A673 (cell line): ENCODE measurements around the gene SCNN1G. TPM values are rescaled to one million over a fixed set of nuclear protein-coding genes. Genes with fewer than 3 reads are reported as not detected.
A peak's percentile ranks its signal among the peaks of the same experiment; 100 is the strongest.

Source experiments
- Bru-seq: library from RNA; stranded (reverse); fragments of 400-500 nt; gene quantifications from one replicate; lab custom pipeline; 2021; lab: Mats Ljungman, UMichigan
- BruChase-seq, 2 experiments: library from RNA; stranded (reverse); fragments of 400-500 nt; gene quantifications; one replicate each; lab custom pipeline; 2021; lab: Mats Ljungman, UMichigan
- BruUV-seq: library from RNA; stranded (reverse); fragments of 400-500 nt; replicated peaks from 2 replicates; lab custom pipeline; 2021; lab: Mats Ljungman, UMichigan
- CTCF ChIA-PET: fragments of 300-600 bp; sonication (Branson Sonifier 250); formaldehyde crosslinking; loops from one replicate; lab custom pipeline; 2022; ENCODE audit warnings: antibody characterized with exemption; lab: Charles Lee
- POLR2A ChIA-PET: fragments of 300-600 bp; sonication (Branson Sonifier 250); formaldehyde crosslinking; loops from one replicate; lab custom pipeline; 2022; ENCODE audit warnings: antibody characterized with exemption; ENCODE audit not compliant: low non-redundant PET; lab: Charles Lee
- DNase-seq: peaks from one replicate; pipeline ENCODE4 v3.0.0-alpha.2; 2015; ENCODE audit warnings: low spot score
- H3K27ac ChIP-seq: fragments of 200-600 bp; sonication (generic); 2 replicates; pipeline ENCODE4 v1.5.1; 2016; ENCODE audit warnings: mixed run types, low read depth, mild to moderate bottlenecking, mixed read lengths, antibody characterized with exemption, low read length; ENCODE audit not compliant: poor library complexity, severe bottlenecking
- H3K27me3 ChIP-seq: fragments of 200-600 bp; sonication (generic); replicated peaks from 2 replicates; pipeline ENCODE4 v1.6.1; 2017; ENCODE audit warnings: mixed run types, low read depth, mild to moderate bottlenecking, mixed read lengths, antibody characterized with exemption, low read length; ENCODE audit not compliant: insufficient read depth, poor library complexity
- H3K36me3 ChIP-seq: fragments of 200-600 bp; sonication (generic); 2 replicates; pipeline ENCODE4 v1.6.1; 2016; ENCODE audit warnings: mixed run types, mild to moderate bottlenecking, mixed read lengths, antibody characterized with exemption, low read length; ENCODE audit not compliant: insufficient read depth, poor library complexity, severe bottlenecking
- H3K4me1 ChIP-seq: fragments of 200-600 bp; sonication (generic); 2 replicates; pipeline ENCODE4 v1.6.1; 2017; ENCODE audit warnings: mixed run types, mild to moderate bottlenecking, mixed read lengths, antibody characterized with exemption, low read length; ENCODE audit not compliant: insufficient read depth, poor library complexity, severe bottlenecking
- H3K4me3 ChIP-seq: fragments of 200-600 bp; sonication (generic); 2 replicates; pipeline ENCODE4 v1.5.1; 2016; ENCODE audit warnings: low read depth, mixed run types, mild to moderate bottlenecking, mixed read lengths, low read length; ENCODE audit not compliant: poor library complexity, severe bottlenecking
- H3K9me3 ChIP-seq: fragments of 200-600 bp; sonication (generic); 2 replicates; pipeline ENCODE4 v1.6.1; 2016; ENCODE audit warnings: mixed run types, low read depth, mild to moderate bottlenecking, mixed read lengths, antibody characterized with exemption, low read length; ENCODE audit not compliant: poor library complexity, severe bottlenecking
- EZH2 ChIP-seq: fragments of 200-600 bp; sonication (generic); IDR thresholded peaks from 2 replicates; pipeline ENCODE4 v1.6.1; 2017; ENCODE audit warnings: borderline replicate concordance, low read depth, mild to moderate bottlenecking, mixed read lengths, antibody characterized with exemption, low read length; ENCODE audit not compliant: poor library complexity, severe bottlenecking
- intact Hi-C: fragments of 100-400 bp; cut with micrococcal nuclease; formaldehyde crosslinking; loops from one replicate; pipeline ENCODE4 v1.10.0; 2022; ENCODE audit not compliant: unreplicated experiment
- long read RNA-seq: library from polyadenylated mRNA; stranded (forward); transcript quantifications from one replicate; pipeline ENCODE4 v2.0.0, GENCODE V29; 2022
- total RNA-seq: library from RNA; stranded (reverse); gene quantifications from 2 replicates; pipeline ENCODE4 v1.2.3, GENCODE V29; 2021
- TF ChIP-seq, protein P1 (sequence below): fragments of 300-800, 200-600 bp; sonication (generic); conservative IDR thresholded peaks from 2 replicates; pipeline ENCODE4 v1.5.1; 2017; ENCODE audit warnings: low read depth, mild to moderate bottlenecking, antibody characterized with exemption, low read length, moderate library complexity, mixed read lengths

The SCNN1G gene
- total RNA-seq = 15.6 and 22.3 TPM in 2 replicates
- percentile 79 among the genes with signal in this experiment for Bru-seq, nascent RNA
- BruChase-seq, experiment 1, labeled RNA remaining after a 2-hour chase = percentile 68 among the genes with signal in this experiment
- percentile 82 among the genes with signal in this experiment for BruChase-seq, experiment 2, labeled RNA remaining after a 6-hour chase
- long read RNA-seq, transcript SCNN1G-201 (13 exons, 3,507 nt) = major isoform, 11 of 22 reads
- long read RNA-seq, partial matches to known transcripts = 3 of 22 reads
- long read RNA-seq, other reads (novel, unspliced or antisense) = 8 of 22 reads

DNA sequence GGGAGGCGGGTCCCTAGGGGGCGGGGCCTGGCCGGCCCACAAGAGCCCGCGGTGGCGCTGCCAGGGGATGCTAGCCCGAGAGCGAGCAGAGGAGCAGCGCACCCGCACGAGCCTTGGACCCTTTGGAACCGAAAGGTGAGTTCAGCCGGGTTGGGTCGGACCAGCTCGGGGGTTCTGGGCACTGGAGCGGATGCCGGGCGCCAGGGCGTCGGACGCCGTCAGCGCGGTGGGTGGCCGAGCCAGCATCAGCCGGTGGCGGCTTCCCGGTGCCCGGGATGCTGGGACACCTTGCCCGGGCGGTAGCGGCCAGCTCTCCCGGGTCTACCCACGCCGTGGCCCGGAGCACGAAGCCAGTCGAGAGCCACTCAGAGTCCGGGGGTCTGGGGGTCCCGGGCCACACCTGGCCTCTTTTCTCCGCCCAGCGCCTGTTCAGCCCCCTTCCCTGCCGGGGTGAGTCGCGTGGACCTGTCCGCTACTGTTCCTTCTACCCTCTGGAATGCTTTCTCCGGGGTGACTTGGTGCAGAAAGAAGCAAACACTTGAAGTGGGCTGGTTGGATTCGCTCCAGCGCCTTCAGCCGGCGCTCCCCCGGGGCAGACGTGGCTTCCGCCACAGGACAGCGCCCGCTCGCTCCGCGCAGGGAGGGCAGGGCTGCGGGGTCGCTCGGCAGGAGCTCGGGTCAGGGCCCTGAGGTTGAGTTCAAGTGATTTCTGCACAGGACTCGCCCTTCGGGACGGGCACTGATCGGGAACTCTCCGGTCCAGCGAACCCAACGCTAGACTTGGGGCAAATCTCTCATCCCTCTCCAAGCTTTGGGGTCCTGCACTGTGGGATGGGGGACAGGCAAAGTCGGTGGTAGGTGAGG lies at the start of gene SCNN1G:
TSS of gene SCNN1G (plus strand) at position 67 of the 864 bp plus-strand sequence. CDS start 3,527 bp downstream, outside the sequence.
- Histone ChIP-seq H3K36me3 (peaks cover 5% of the 10 kb centered on the region), H3K4me3 (peak within 1 kb of the TSS; percentile 69), H3K27ac (peak within 1 kb of the TSS; percentile 74), H3K9me3 (no peaks in the 10 kb centered on the region), H3K27me3 (no peaks in the 10 kb centered on the region), H3K4me1 (peaks cover 6% of the 10 kb centered on the region)
- TF ChIP-seq, protein P1, sequence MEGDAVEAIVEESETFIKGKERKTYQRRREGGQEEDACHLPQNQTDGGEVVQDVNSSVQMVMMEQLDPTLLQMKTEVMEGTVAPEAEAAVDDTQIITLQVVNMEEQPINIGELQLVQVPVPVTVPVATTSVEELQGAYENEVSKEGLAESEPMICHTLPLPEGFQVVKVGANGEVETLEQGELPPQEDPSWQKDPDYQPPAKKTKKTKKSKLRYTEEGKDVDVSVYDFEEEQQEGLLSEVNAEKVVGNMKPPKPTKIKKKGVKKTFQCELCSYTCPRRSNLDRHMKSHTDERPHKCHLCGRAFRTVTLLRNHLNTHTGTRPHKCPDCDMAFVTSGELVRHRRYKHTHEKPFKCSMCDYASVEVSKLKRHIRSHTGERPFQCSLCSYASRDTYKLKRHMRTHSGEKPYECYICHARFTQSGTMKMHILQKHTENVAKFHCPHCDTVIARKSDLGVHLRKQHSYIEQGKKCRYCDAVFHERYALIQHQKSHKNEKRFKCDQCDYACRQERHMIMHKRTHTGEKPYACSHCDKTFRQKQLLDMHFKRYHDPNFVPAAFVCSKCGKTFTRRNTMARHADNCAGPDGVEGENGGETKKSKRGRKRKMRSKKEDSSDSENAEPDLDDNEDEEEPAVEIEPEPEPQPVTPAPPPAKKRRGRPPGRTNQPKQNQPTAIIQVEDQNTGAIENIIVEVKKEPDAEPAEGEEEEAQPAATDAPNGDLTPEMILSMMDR = no peak
- TF ChIP-seq EZH2 = no peak
- peak; percentile 36 for DNase-seq
- POLR2A ChIA-PET = no interaction called here
- no TSS peak for BruUV-seq
- CTCF ChIA-PET = interaction anchor here (1.6 to 1.8 kb wide), 2 partner anchors 253 kb away, joined by 5 to 6 read pairs; no protein-coding TSS in a partner anchor
- intact Hi-C loops = loop anchor here (1.0 to 10.0 kb wide), 3 partner anchors 62 to 251 kb away; no protein-coding TSS in a partner anchor

- Histone ChIP-seq H3K4me3 (peak overlapping the region; percentile 32), H3K27ac (peak overlapping the region; percentile 77), H3K36me3 (no peaks in the 10 kb centered on the region), H3K27me3 (no peaks in the 10 kb centered on the region), H3K9me3 (peaks cover 10% of the 10 kb centered on the region), H3K4me1 (peaks cover 49% of the 10 kb centered on the region)
- ChIA-PET POLR2A (interaction anchor here (0.6 kb wide), 1 partner anchor 11 kb away, joined by 10 read pairs; no protein-coding TSS in a partner anchor), CTCF (no interaction called here)
- peak; percentile 50 for DNase-seq
- no TSS peak for BruUV-seq
- TF ChIP-seq, protein P1 = no peak
- no peak for TF ChIP-seq EZH2
- intact Hi-C loops = no loop called here
These were observed 49.6 kb upstream of the SCNN1G start for GRCh38 chr16:23132775-23133463.

- no peaks in the 10 kb centered on the region for H3K27me3 ChIP-seq
- no peak for TF ChIP-seq EZH2
- TF ChIP-seq, protein P1 = no peak
- ChIA-PET CTCF (interaction anchor here (0.6 kb wide), 1 partner anchor 1425 kb away, joined by 5 read pairs; no protein-coding TSS in a partner anchor), POLR2A (no interaction called here)
- no peak overlapping the region for H3K27ac ChIP-seq
- no peak for DNase-seq
- no peak overlapping the region for H3K4me3 ChIP-seq
- BruUV-seq = no TSS peak
- H3K9me3 ChIP-seq = peaks cover 10% of the 10 kb centered on the region
- intact Hi-C loops = no loop called here
- no peaks in the 10 kb centered on the region for H3K36me3 ChIP-seq
- peaks cover 46% of the 10 kb centered on the region for H3K4me1 ChIP-seq
These were observed 48.3 kb upstream of the SCNN1G start for GRCh38 chr16:23134274-23134673.
